Stimulated activated naive CD4-positive, alpha-beta T cell treated with Interleukin-2 at 50 U/mL for 16 hours (primary cell): ENCODE measurements around the gene TMC2.

Experiments
- DNase-seq: peaks from one replicate; lab custom pipeline; 2025; lab: John Stamatoyannopoulos, UW

Gene TMC2

DNA sequence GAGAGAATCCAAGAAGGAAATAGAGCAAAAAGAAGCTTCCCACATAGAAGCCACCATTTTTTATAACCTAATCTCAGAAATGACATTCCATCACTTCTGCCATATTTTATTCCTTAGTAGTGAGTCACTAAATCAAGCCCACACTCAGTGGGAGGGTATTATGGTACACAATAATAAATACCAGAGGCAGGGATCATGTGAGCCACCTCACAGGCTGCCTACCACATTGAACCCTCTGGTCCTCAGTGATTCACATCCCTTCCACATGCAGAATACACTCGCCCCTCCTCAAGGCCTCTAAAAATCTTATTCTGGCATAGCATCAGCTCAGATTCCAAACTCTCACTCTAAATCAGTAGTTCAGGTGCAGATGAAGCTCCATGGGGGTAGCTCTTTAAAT, 49.4 kb downstream of the TMC2 start:
- no peak for DNase-seq

DNA sequence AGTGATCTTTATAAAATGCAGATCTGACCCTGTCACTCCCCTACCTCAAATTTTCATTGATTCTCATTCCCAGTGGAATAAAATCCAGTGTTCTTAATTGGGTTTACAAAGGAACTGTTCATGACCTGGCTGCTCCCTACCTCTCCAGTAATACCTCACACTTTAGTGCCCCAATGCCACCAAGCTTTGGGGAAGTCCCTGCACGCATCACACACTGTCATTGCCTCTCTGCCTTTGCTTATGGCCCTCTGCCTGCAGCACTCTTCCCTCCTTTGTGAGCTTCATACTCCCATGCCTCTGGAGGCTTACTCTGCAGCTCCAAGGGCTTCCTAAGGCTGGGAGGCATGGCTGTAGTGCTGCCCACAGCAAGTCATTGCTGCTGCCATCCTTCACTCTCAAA, 57.4 kb downstream of the TMC2 start:
- DNase-seq: no peak

DNA sequence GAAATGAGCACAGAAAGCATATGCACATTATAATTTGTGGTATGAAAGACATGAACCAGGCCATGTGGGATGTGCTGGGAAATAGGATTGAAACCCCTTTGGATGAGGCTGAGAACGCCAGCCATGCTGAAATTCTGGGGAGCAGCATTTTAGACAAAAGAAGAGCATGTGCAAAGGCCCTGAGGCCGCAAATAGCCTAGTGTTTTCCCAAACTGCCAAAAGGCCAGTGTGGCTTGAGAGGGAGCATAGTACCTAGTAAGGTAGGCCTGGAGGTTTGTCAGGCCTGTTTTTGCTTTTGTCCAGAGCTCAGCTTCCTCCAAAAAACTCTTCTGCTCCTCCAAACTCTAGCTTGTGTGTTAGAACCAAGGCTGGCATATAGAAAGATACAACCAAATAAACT, 58.7 kb downstream of the TMC2 start:
- no peak for DNase-seq

DNA sequence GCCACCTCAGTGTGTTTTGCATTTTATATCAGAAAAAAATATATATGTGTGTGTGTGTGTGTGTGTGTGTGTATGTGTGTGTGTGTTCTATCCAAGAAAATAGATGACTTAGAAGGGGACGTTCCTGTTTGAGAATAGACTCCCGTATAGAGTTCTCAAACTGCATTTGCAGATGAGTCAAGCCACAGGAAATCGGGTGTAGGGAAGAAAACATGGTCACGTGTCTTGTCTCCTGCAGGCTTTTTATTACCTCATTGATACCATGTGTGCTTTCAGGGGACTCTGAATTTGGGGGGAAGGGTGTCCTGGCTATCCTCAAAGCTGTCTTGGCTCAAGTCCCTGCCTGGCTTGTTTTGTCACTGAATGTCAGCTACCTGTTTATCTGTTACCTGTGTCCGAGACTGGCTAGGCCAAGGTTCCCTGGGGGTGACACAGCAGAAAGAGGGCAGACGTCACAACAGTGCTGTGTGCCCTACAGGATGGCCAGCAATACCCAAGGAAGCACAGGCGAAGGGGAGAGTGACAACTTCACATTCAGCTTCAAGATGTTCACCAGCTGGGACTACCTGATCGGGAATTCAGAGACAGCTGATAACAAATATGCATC, 60.4 kb downstream of the TMC2 start:
- DNase-seq: no peak

DNA sequence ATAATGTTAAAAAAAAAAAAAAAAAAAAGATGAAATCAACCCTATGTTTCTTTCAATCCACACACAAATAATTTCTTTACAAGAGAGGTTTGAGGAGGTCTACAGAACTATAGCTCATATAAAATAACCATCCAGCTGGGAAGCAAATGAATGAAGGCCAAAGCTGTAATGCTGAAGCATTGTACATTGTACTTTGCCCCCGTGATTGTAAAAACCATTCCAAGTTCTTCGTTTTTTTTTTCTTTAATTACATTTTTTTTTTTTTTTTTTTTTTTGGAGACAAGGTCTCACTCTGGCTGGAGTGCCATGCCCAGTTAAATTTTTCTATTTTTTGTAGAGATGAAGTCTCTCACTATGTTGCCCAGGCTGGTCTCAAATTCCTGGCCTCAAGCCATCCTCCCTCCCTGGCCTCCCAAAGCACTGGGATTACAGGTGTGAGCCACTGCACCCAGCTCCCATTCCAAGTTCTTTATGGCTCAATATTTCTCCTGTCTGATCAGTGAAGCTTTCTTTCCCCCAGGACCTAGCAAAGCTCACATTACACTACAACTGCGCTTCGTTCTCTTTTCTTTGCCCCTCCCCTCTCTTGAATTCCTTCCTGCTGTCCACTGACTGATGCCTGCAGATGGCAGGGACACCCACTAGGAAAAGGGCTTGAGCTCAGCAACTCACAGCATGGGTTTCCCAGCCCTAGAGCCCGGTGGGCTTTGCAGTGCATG, 63.1 kb downstream of the TMC2 start:
- no peak for DNase-seq

DNA sequence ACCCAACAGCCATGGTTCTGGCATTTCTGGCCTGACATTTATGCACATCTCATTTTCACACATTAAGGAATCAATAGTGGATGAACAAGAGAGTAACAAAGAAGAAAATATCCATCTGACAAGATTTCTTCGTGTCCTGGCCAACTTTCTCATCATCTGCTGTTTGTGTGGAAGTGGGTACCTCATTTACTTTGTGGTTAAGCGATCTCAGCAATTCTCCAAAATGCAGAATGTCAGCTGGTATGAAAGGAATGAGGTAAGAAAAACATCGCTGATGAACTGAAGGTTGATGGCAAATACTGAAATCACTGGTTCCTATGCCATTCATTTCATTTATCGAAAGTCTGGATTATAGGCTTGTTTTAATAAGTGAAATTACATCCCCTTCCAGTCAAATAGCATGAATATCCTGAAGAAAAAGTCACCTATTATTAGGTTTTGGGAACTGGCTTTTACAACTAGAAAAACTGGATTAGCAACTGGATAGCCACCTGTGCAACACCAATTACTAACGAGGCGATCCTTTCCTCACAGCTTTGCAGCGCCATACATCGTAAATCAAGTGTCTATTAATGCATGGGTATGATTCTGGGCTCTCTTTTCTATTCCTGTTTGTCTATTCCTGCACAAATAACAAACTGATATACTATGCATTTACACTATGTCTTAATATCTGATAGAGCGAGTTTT, 65.8 kb downstream of the TMC2 start:
- no peak for DNase-seq

DNA sequence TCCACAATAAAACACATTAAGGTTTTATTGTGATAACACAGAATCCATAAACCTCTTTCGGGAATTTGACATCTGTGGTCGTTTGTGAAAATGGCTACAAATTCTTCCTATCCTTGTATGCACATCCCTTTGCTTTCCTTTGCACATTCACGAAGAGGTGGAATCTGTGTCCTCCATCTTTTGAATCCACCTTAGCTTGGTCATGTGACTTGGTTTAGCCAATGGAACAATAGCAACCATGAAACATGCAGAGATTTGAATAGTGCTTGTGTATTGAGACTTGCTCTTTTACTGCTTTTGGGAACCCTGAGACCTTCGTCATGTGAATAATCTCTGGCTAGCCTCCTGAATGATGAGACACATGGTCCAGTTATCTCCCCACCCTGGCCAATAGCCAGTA, 66.4 kb downstream of the TMC2 start:
- no peak for DNase-seq

DNA sequence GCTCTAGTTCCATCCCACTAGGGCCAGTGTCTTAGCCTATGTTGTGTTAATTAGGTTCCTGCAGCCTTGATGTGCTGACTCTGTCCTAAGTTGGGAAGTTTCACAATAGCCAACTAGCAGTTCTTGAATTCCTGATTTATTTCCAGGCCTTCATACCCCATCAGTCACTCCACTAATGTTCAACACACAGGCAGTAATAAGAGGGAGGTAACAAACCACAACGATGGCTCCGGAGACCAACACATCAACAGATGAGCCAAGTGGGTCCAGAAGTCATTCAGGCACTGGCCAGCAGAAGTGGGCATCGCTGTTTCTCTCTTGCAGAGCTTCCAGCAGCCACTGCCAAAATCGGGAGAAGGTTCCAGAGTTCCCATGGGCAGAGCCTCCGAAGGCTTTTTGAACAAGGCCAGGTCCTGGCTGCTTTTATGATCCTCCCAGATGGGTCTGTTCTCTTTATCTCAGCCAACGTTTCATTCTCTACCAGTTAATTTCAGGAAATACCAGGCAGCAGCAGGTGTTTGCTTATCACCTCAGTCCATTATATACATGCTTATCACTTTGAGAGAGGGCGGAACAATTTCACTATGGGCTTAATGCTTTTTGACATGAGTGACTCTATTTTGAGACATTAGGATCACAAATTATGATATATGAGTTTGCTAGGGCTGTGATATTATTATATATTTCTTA, 67.6 kb downstream of the TMC2 start:
- DNase-seq: no peak

DNA sequence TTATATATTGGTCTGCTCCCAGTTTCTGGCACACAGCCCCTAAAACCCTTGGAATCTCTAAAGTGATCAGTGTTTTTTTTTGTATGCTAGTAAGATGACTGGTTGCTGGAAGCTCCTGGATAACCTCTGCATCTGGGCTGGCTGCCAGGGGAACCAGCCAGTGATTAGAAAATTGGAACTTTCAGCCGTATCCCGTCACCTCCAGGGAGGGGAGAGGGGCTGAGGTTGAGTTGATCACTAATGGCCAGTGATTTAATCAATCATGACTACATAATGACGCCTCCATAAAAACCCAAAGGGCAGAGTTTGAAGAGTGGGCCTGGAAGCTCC, 68.1 kb downstream of the TMC2 start:
- no peak for DNase-seq

DNA sequence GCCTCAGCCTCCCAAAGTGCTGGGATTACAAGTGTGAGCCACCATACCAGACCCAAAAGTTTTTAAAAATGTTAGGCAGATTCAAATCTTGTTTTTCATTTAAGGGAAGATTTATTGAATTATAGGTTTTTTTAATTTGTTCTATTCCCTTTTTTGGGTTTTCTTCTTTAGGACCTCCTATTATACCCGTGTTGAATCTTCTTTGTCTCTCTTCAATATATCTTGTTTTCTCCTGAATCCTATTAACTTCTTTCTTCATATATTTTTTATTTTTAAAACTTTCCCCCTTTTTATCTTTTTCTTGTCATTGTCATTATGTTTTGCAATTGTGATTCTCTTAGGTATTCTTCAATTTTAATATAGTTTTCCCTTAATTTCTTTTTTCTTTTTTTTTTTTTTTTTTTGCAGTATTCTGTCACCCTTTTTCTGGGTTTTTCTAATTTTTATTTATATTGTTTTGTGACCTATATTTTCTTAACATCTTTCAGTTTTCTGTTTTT, 70.2 kb downstream of the TMC2 start:
- DNase-seq: no peak

DNA sequence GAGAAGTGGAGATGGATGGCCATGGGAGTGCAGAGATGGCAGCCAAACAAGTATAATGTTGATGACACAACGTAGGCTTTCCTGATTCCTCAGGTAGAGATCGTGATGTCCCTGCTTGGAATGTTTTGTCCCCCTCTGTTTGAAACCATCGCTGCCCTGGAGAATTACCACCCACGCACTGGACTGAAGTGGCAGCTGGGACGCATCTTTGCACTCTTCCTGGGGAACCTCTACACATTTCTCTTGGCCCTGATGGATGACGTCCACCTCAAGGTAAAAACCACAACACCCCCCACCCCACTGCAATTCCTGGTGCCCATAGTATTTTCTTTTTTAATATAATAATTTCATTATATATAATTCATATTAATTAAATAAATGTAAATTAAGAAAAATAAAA, 74.0 kb downstream of the TMC2 start:
- DNase-seq: no peak

DNA sequence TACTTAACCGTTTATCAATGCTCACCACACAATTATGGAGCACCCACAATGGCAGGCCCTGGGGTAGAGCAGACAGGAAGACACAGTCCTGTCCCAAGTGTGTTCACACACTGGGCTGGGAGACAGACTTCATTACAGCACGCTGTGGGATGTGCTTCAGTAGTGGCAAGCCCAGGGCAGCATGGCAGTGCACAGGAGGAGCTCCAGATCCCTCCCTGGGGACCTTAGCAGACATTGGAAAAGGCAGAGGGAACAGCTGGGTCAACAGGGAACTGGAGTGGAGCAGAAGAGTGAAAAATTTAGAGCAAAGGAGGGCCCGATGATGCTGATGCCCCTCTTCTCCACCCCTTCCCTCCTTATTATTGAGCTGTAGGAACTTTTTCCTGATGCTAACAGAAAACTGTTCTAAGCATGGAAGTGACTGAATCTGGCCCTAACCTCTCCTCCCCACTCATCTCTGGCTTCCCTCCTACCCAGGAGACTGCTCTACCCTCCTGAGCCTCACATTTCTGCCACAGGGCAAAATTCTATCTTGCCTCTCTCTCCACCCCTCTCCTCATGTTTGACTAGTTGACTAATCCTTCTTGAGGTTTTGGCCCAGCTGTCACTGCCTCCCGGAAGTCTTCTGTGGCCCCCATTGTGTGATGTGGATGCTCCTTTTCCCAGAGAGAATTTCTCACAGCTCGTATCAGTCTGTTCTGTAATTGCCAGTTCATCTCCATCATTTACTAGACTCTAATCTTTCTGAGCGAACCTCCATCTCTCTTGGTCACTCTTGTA, 74.8 kb downstream of the TMC2 start:
- DNase-seq: no peak

DNA sequence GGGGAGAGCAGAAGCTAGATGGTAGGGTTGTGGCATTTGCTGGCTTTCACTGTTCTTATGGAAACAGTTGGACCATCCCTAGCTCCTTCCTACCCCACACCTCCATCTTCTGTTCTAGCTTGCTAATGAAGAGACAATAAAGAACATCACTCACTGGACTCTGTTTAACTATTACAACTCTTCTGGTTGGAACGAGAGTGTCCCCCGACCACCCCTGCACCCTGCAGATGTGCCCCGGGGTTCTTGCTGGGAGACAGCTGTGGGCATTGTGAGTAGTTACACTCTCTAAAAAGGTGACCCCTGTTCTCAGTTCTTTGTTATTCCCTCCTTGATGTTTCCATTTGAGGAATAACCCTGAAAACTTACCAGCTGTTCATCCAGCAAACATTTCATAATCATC, 75.7 kb downstream of the TMC2 start:
- no peak for DNase-seq

DNA sequence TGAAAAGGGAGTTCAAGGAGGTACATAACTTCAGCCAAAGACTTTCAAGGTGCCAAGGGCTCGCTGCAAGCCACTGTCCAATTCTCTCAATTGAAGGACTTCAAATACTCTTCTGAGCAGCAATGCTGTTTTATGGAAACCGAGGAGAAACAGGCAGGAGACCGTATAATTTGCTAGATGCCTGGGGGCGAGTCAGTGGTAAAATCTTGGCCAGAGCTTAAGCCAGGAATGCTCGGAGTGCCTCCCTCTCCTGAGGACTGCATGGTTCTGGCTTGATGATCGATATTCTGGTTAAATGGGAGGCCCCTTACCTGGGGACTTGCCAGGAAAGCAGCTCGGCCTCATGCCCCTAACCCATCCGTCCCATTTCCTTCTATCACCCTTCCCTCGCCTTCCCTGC, 80.3 kb downstream of the TMC2 start:
- no peak for DNase-seq

DNA sequence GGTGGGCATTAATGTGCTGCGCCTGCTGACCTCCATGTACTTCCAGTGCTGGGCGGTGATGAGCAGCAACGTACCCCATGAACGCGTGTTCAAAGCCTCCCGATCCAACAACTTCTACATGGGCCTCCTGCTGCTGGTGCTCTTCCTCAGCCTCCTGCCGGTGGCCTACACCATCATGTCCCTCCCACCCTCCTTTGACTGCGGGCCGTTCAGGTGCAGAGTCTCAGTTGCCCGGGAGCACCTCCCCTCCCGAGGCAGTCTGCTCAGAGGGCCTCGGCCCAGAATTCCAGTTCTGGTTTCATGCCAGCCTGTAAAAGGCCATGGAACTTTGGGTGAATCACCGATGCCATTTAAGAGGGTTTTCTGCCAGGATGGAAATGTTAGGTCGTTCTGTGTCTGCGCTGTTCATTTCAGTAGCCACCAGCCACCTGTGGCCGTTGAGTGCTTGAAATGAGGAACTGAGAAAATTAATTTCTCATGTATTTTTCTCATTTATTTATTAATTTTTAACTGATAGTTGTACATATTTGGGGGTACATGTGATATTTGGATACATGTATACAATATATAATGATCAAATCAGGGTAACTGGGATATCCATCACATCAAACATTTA, 80.8 kb downstream of the TMC2 start:
- DNase-seq: no peak

DNA sequence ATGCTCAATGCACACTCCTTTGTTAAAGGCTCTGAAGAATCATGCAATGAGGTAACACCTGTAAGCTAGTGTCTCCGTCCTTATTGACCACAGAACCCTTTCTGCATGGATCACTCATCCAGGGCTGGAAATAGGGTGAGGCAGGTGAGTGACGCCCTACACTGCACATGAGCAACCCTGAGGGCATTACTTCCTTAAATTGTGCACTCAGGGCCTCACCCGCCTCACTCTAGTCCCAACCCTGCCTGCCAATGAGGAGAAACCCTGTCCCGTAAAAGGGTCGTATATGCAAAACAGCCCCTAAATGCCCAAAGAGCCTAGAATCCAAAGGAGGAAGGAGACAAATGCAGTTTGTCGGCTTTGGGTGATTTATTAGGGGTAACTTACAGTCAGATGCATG, 82.4 kb downstream of the TMC2 start:
- DNase-seq: no peak

DNA sequence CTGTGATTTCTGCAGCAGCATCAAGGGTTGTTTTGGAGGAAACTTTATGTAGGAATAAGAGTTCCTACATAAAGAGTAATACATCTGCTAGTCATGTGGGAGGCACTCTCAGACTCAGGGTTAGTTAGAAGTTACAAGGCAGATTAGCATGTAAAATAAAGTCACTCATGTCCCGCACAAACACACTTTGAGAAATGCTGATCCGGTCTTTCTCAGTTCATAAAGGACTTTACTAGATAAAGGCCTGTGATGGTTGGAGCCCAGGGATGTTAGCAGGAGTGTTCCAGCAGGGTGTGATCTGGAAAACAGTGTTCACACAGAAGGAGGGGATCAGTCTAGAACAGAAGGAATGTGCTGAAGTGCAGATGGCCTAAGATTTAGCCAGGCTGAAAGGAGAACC, 83.0 kb downstream of the TMC2 start:
- DNase-seq: no peak

DNA sequence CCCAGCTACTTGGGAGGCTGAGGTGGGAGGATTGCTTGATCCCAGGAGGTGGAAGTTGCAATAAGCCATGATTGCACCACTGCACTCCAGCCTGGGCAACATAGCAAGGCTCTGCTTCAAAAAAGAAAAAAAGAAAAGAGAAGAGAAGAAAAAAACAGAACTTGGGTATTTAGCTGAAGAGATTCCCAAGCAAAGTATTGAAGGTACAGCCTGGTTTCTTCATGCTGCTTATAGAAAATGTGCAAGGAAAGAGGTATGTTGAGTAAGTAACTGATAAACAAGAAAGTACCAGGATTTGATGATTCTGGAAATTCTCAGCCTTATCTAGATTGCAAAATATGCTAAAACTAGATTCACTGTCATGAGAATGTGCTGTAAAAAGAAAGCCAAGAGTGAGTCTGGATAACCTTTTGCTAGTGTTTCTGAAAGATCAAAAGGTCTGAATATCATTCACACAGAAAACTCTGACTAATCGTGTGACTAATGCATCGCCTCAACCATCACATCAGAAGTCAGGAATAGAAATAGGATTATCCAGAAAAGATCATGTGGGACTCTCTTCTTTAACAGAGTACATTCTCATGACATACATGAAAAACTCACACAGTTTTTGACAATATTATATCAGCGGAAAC, 83.7 kb downstream of the TMC2 start:
- DNase-seq: no peak

DNA sequence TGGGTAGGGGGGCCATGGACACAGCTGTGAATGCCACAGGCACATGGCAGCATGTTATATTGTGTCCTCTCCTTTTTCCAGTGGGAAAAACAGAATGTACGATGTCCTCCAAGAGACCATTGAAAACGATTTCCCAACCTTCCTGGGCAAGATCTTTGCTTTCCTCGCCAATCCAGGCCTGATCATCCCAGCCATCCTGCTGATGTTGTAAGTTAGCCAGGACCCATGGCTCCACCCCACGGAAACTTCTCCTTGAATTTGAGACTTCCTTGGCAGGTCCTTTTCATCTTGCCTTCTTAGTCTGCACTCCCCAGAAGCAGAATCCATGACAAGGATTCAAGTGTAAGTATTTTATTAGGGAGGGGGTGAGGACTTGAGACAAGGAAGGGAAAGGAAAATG, 87.8 kb downstream of the TMC2 start:
- no peak for DNase-seq

DNA sequence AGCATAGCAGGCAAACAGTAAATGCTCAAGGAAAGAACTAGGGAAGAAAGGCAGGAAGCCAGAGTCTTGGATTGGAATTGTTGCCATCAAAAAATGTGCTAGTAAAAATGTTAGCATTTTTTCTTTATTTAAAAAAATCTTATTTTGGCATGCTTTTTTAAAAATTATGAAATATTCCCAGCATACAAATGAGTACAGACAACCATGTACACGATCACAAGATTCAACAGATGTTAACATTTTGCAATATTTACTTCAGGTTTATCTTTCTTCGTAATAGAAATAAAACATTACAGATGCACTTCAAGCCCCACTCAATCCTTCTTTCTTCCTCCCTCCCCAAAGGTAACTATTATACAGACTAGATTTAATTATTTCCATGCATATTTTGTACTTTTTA, 88.7 kb downstream of the TMC2 start:
- DNase-seq: no peak

DNA sequence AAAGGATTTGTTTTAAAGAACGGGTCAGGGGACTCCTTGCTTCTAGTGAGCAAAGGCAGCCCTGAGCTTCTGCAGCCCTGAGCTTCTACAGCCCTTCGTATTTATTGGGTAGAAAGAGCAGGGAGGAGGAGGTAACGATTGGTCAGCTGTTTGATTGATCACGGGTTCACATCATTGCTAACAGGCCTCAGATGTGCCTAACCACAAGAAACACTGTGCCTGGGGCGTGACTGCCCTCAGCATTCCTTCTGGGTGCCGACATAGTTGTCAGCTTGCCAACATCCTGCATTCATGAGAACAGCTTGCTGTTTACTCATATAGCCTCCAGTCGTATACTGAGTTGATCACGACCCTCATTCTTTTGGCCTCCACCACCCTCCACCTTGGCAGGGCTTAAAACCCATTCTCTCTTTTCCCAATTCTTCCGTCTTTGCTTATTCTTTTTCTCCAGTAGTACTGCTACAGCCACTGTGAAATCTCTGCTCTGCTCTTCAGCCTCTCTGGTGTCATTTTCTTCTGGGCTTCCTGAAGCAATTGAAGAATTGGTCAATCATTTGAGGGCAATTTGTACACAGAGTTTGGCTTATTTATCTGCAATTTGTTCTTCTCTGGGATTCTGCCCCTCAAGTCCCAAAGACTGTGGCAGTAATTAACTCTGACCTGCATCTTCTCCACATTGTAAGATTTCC, 90.6 kb downstream of the TMC2 start:
- DNase-seq: no peak
